ENCODE measurements around the gene MBOAT1. TPM values are rescaled to one million over a fixed set of nuclear protein-coding genes. Genes with fewer than 3 reads are reported as not detected.

Gene MBOAT1
- total RNA-seq, 1 donor from 2014 or later = 9.6 TPM

GRCh38 chr6:20096536-20096935 lies 115.7 kb downstream of the MBOAT1 start:
- Histone ChIP-seq H3K27ac (no peak overlapping the region), H3K4me3 (no peak overlapping the region), H3K4me1 (no peaks in the 10 kb centered on the region), H3K36me3 (peaks cover 0 to 6% of the 10 kb centered on the region in 2 donors), H3K27me3 (no peaks in the 10 kb centered on the region), H3K9me3 (no peaks in the 10 kb centered on the region)
- intact Hi-C loops (cut with DNase I) = no loop called here
- DNase-seq (ENCODE audit: extremely low spot score in 2 of 2) = no peak
- TF ChIP-seq CTCF (IDR thresholded peaks at IDR 0.05) (no peak), POLR2A (IDR thresholded peaks at IDR 0.05) (no peak), POLR2AphosphoS5 (IDR thresholded peaks at IDR 0.05; ENCODE audit: insufficient read depth in 1 of 2, low read depth in 1 of 2) (no peak)

- intact Hi-C loops (cut with DNase I) = no loop called here
- H3K27ac ChIP-seq = no peak overlapping the region
- no peaks in the 10 kb centered on the region for H3K27me3 ChIP-seq
- no peaks in the 10 kb centered on the region for H3K9me3 ChIP-seq
- no peaks in the 10 kb centered on the region for H3K4me1 ChIP-seq
- no peak overlapping the region for H3K4me3 ChIP-seq
- H3K36me3 ChIP-seq = no peaks in the 10 kb centered on the region
- DNase-seq (ENCODE audit: extremely low spot score in 2 of 2) = no peak
- TF ChIP-seq POLR2AphosphoS5 (IDR thresholded peaks at IDR 0.05; ENCODE audit: insufficient read depth in 1 of 2, low read depth in 1 of 2) (no peak), POLR2A (IDR thresholded peaks at IDR 0.05) (no peak), CTCF (IDR thresholded peaks at IDR 0.05) (no peak)
Observed at GRCh38 chr6:20095436-20095835, 116.8 kb downstream of the MBOAT1 start.

GRCh38 chr6:20092071-20092566 lies 120.2 kb downstream of the MBOAT1 start:
- Histone ChIP-seq H3K36me3 (no peaks in the 10 kb centered on the region), H3K27ac (no peak overlapping the region), H3K4me3 (no peak overlapping the region), H3K27me3 (no peaks in the 10 kb centered on the region), H3K9me3 (no peaks in the 10 kb centered on the region), H3K4me1 (no peaks in the 10 kb centered on the region)
- DNase-seq (ENCODE audit: extremely low spot score in 2 of 2) = no peak
- TF ChIP-seq POLR2A (IDR thresholded peaks at IDR 0.05) (no peak), POLR2AphosphoS5 (IDR thresholded peaks at IDR 0.05; ENCODE audit: insufficient read depth in 1 of 2, low read depth in 1 of 2) (no peak), CTCF (IDR thresholded peaks at IDR 0.05) (peak; percentile 12 to 76 (median 75))
- intact Hi-C loops (cut with DNase I) = no loop called here

GRCh38 chr6:20086992-20087391 lies 125.3 kb downstream of the MBOAT1 start:
- Histone ChIP-seq H3K36me3 (no peaks in the 10 kb centered on the region), H3K4me3 (no peak overlapping the region), H3K4me1 (no peaks in the 10 kb centered on the region), H3K9me3 (peaks cover 3% of the 10 kb centered on the region), H3K27me3 (no peaks in the 10 kb centered on the region), H3K27ac (no peak overlapping the region)
- no peak for DNase-seq (ENCODE audit: extremely low spot score in 2 of 2)
- intact Hi-C loops (cut with DNase I) = no loop called here
- TF ChIP-seq POLR2AphosphoS5 (IDR thresholded peaks at IDR 0.05; ENCODE audit: insufficient read depth in 1 of 2, low read depth in 1 of 2) (no peak), CTCF (IDR thresholded peaks at IDR 0.05) (no peak), POLR2A (IDR thresholded peaks at IDR 0.05) (no peak)

- intact Hi-C loops (cut with DNase I) = no loop called here
- H3K27me3 ChIP-seq = no peaks in the 10 kb centered on the region
- TF ChIP-seq POLR2AphosphoS5 (IDR thresholded peaks at IDR 0.05; ENCODE audit: insufficient read depth in 1 of 2, low read depth in 1 of 2) (no peak), POLR2A (IDR thresholded peaks at IDR 0.05) (no peak), CTCF (IDR thresholded peaks at IDR 0.05) (no peak)
Observed at GRCh38 chr6:20085817-20086216, 126.5 kb downstream of the MBOAT1 start.

More at GRCh38 chr6:20085817-20086216, 126.5 kb downstream of the MBOAT1 start:
- Histone ChIP-seq H3K36me3 (no peaks in the 10 kb centered on the region), H3K4me3 (no peak overlapping the region), H3K4me1 (no peaks in the 10 kb centered on the region), H3K27ac (no peak overlapping the region), H3K9me3 (peaks cover 3% of the 10 kb centered on the region)
- no peak for DNase-seq (ENCODE audit: extremely low spot score in 2 of 2)
